ENCODE results near the gene RNF31. TPM values are rescaled to one million over a fixed set of nuclear protein-coding genes. Genes with fewer than 3 reads are reported as not detected.

The RNF31 gene
- total and polyA plus RNA-seq, 2 of the 13 experiments (the other 11 are each of a cell fraction or from before 2014, with no cell fraction given) = 48.2 to 86.8 TPM

- TF ChIP-seq KLF6 (CRISPR knock-in tag; IDR thresholded peaks at IDR 0.05) = no peak
- peak; percentile 95 for TF ChIP-seq SAP130 (CRISPR knock-in tag; IDR thresholded peaks at IDR 0.05; ENCODE audit: low read depth)
- peak; percentile 90 for TF ChIP-seq ZNF788 (CRISPR knock-in tag; IDR thresholded peaks at IDR 0.05; ENCODE audit: borderline replicate concordance)
- TF ChIP-seq ZNF264 (CRISPR knock-in tag; IDR thresholded peaks at IDR 0.05) = peak; percentile 42; the same call in 1 of the 2 replicates
- TF ChIP-seq SIN3A (IDR thresholded peaks at IDR 0.05; ENCODE audit: borderline replicate concordance, low read depth, low read length) = peak; percentile 82; the same call in 1 of the 2 replicates
- no peak for TF ChIP-seq ZXDC (CRISPR knock-in tag; IDR thresholded peaks at IDR 0.05)
- TF ChIP-seq ZSCAN30 (CRISPR knock-in tag; IDR thresholded peaks at IDR 0.05) = no peak
- TF ChIP-seq TFDP2 (CRISPR knock-in tag; IDR thresholded peaks at IDR 0.05) = 0 out of 2 replicates have a peak, but pooled peaks have one; percentile 17
- TF ChIP-seq ZNF589 (CRISPR knock-in tag; conservative IDR thresholded peaks at IDR 0.05) = no peak; the same call in 1 of the 2 replicates
- TF ChIP-seq TOPORS (CRISPR knock-in tag; IDR thresholded peaks at IDR 0.05) = peak; percentile 44; the same call in 1 of the 2 replicates
- no peak for TF ChIP-seq SRSF9 (IDR thresholded peaks at IDR 0.05; ENCODE audit: borderline replicate concordance, insufficient read depth, low read depth, low read length, poor library complexity, severe bottlenecking)
- no peak for TF ChIP-seq HNRNPK (IDR thresholded peaks at IDR 0.05; ENCODE audit: low read depth, low read length, poor library complexity, severe bottlenecking)
- TF ChIP-seq MLX (CRISPR knock-in tag; IDR thresholded peaks at IDR 0.05) = peak; percentile 14; the same call in 1 of the 2 replicates
- no peak for TF ChIP-seq ZNF484 (CRISPR knock-in tag; IDR thresholded peaks at IDR 0.05; ENCODE audit: borderline replicate concordance, low read depth)
- TF ChIP-seq BATF2 (CRISPR knock-in tag; IDR thresholded peaks at IDR 0.05) = 0 out of 2 replicates have a peak, but pooled peaks have one; percentile 69
- peak; percentile 71 for TF ChIP-seq ARID5B (CRISPR knock-in tag; IDR thresholded peaks at IDR 0.05)
- peak; percentile 15; the same call in 1 of the 2 replicates for TF ChIP-seq CREB1 (IDR thresholded peaks at IDR 0.05)
- no peak for TF ChIP-seq CREB1 (CRISPR knock-in tag; IDR thresholded peaks at IDR 0.05)
- peak; percentile 88 for TF ChIP-seq ZNF274 (CRISPR knock-in tag; IDR thresholded peaks at IDR 0.05)
- 0 out of 2 replicates have a peak, but pooled peaks have one; percentile 78 for TF ChIP-seq AHR (CRISPR knock-in tag; IDR thresholded peaks at IDR 0.05)
Measured at GRCh38 chr14:24130717-24131548, 16.4 kb upstream of the RNF31 start (continued).

Measured in HepG2 (cell line).